GM10266 (cell line): ENCODE results near the gene ARHGEF2.
A peak's percentile ranks its signal among the peaks of the same experiment; 100 is the strongest.

Experiments used
- DNase-seq: peaks from one replicate; pipeline ENCODE4 v3.0.0; 2012; ENCODE audit errors: extremely low spot score
- TF ChIP-seq, protein P1 (sequence below): IDR thresholded peaks from 2 replicates; pipeline ENCODE4 v1.5.1; 2012; ENCODE audit warnings: mild to moderate bottlenecking, low read depth; ENCODE audit not compliant: control insufficient read depth, insufficient read depth; ENCODE audit errors: missing control alignments

The ARHGEF2 gene

GRCh38 chr1:155981266-155982088 lies 3.1 kb upstream of the ARHGEF2 start:
- peak; percentile 65 for DNase-seq
- TF ChIP-seq, protein P1, sequence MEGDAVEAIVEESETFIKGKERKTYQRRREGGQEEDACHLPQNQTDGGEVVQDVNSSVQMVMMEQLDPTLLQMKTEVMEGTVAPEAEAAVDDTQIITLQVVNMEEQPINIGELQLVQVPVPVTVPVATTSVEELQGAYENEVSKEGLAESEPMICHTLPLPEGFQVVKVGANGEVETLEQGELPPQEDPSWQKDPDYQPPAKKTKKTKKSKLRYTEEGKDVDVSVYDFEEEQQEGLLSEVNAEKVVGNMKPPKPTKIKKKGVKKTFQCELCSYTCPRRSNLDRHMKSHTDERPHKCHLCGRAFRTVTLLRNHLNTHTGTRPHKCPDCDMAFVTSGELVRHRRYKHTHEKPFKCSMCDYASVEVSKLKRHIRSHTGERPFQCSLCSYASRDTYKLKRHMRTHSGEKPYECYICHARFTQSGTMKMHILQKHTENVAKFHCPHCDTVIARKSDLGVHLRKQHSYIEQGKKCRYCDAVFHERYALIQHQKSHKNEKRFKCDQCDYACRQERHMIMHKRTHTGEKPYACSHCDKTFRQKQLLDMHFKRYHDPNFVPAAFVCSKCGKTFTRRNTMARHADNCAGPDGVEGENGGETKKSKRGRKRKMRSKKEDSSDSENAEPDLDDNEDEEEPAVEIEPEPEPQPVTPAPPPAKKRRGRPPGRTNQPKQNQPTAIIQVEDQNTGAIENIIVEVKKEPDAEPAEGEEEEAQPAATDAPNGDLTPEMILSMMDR = no peak

GRCh38 chr1:155979597-155980343 lies 1.4 kb upstream of the ARHGEF2 start:
- DNase-seq = no peak
- TF ChIP-seq, protein P1 = no peak

DNA sequence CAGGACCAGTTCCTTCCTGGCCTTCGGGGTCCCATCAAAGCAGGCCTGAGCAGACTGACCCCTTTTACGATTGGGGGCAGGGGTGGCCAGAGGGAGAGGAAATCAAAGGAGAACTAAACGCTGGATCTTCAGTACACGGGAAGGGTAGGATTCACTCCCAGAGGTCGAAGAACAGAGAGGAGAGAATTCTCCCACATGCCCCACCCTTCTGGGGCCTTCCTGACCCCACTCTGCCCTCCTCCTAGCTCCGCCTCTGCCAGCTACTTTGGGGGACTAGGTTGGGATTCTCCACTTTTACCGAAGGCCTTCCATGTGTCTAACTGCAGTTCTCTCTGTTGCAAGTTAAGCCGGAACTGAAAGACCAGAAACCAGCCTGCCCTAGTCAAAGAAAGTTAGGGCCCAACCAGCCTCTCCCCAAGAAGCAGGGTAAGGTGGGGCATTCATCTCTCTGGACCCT lies 654 bp upstream of the ARHGEF2 start:
- TF ChIP-seq, protein P1 = no peak
- DNase-seq = no peak

- DNase-seq = peak; percentile 63
- TF ChIP-seq, protein P1 = no peak
These were observed 540 bp downstream of the ARHGEF2 start for GRCh38 chr1:155977690-155978324.

DNA sequence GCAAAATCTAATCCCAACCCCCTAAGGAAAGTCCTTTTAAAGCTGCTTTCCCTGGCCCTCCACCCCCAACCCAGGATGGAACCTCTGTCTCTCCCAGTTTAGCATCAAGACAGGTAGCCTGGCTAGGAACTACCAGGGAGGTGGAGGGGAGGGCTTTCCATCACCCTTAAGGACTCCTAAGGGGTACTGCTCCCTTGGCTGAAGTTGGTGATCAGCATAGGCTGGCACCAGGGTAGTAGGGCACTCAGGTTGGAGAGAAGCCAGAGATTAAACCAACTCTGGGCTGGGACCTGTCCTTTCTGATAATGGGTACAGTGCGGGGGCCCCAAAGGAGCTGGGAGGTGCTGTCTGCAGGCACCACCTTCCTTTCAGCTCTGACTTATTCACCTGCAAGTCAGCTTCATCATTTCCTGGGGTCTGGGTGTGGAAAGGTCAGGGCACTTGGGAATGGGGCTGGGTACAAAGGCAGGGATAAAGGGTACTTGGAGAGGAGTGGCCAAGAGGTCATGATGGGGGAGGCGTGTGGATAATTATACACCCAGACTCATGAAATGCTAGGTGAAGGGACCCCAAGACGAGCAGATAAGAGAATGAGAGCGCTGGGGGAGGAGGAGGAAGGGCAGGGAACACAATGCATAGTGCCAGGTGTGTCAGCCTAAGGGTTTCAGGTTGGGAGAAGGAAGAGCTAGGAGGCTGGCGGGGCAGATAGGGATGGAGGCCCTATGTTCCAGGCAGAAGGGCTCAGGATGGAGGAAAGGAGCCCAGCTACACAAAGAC lies 1.2 kb downstream of the ARHGEF2 start:
- DNase-seq = no peak
- TF ChIP-seq, protein P1 = no peak

DNA sequence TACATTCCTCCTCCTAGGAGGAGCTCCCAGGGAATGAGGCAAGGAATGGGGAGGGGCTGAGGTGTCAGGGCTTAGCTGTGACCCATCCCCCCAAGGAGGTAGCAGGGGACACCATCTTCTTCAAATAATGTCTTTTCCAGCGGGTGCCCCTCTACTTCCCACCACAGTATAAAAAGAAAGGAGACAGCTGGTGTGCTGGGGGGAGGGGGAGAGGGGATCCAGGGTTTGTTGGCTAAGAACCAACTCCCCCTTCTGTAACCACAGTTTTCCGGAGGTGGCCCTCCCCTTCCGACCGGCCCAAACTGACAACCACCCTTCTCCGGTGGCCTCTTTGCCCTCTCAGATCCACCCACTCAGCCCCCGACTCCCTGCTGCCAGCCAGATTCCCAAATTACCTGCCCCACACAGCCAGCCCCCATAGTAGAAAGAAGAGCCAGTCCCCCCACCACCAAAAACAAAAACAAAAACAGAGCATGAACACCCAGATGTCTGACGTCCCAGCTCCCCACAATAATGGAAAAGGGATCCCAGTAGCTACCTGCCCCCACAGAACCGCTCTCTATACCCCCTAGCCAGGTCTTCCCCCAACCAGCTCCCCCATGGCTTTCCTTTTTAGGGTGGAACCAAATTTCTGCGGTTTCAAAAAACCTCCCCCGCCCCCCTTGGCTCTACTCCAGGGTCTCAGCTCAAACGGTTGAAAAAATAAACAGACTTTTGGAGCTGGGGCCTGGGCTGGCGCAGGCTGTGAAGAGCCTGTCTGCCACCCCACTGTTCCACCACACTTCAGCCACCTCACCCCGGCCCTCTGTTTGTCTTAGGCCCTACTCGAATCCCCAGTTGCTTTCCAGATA lies 2.1 kb downstream of the ARHGEF2 start:
- peak; percentile 67 for DNase-seq
- TF ChIP-seq, protein P1 = no peak
